ENCODE results near the gene FGFR2. TPM values are rescaled to one million over a fixed set of nuclear protein-coding genes. Genes with fewer than 3 reads are reported as not detected.

Gene FGFR2
- total RNA-seq, 1 donor from 2014 or later: not detected

- DNase-seq (ENCODE audit: low read depth): no peak
These were observed 5.9 kb downstream of the FGFR2 start for GRCh38 chr10:121592155-121592890.

- no peak for DNase-seq (ENCODE audit: low read depth)
These were observed 7.1 kb downstream of the FGFR2 start for GRCh38 chr10:121591186-121591585.

- no peak for DNase-seq (ENCODE audit: low read depth)
These were observed 7.5 kb downstream of the FGFR2 start for GRCh38 chr10:121590772-121591171.

- DNase-seq (ENCODE audit: low read depth): no peak
These were observed 8.7 kb downstream of the FGFR2 start for GRCh38 chr10:121589553-121589952.

GRCh38 chr10:121583857-121584256 lies 14.4 kb downstream of the FGFR2 start:
- no peak for DNase-seq (ENCODE audit: low read depth)

- DNase-seq (ENCODE audit: low read depth): no peak
These were observed 15.0 kb downstream of the FGFR2 start for GRCh38 chr10:121583258-121583657.

- DNase-seq (ENCODE audit: low read depth): no peak
These were observed 17.7 kb downstream of the FGFR2 start for GRCh38 chr10:121580276-121581116.

- peak; percentile 9 for DNase-seq (ENCODE audit: low read depth)
These were observed 18.6 kb downstream of the FGFR2 start for GRCh38 chr10:121579656-121580055.

GRCh38 chr10:121578965-121579364 lies 19.3 kb downstream of the FGFR2 start:
- no peak for DNase-seq (ENCODE audit: low read depth)

- no peak for DNase-seq (ENCODE audit: low read depth)
These were observed 19.9 kb downstream of the FGFR2 start for GRCh38 chr10:121578298-121578697.

- DNase-seq (ENCODE audit: low read depth): no peak
These were observed 20.7 kb downstream of the FGFR2 start for GRCh38 chr10:121577568-121577967.

GRCh38 chr10:121576139-121576538 lies 22.1 kb downstream of the FGFR2 start:
- no peak for DNase-seq (ENCODE audit: low read depth)

GRCh38 chr10:121574519-121575166 lies 23.6 kb downstream of the FGFR2 start:
- DNase-seq (ENCODE audit: low read depth): no peak

GRCh38 chr10:121573538-121573941 lies 24.7 kb downstream of the FGFR2 start:
- no peak for DNase-seq (ENCODE audit: low read depth)

GRCh38 chr10:121572859-121573537 lies 25.2 kb downstream of the FGFR2 start:
- no peak for DNase-seq (ENCODE audit: low read depth)

- DNase-seq (ENCODE audit: low read depth): no peak
These were observed 27.9 kb downstream of the FGFR2 start for GRCh38 chr10:121570315-121570714.

GRCh38 chr10:121568275-121568674 lies 30.0 kb downstream of the FGFR2 start:
- no peak for DNase-seq (ENCODE audit: low read depth)

GRCh38 chr10:121567569-121567968 lies 30.7 kb downstream of the FGFR2 start:
- no peak for DNase-seq (ENCODE audit: low read depth)

- peak; percentile 35 for DNase-seq (ENCODE audit: low read depth)
These were observed 31.5 kb downstream of the FGFR2 start for GRCh38 chr10:121566755-121567154.

- peak; percentile 75 for DNase-seq (ENCODE audit: low read depth)
These were observed 38.8 kb downstream of the FGFR2 start for GRCh38 chr10:121559326-121560026.

GRCh38 chr10:121558238-121558637 lies 40.0 kb downstream of the FGFR2 start:
- DNase-seq (ENCODE audit: low read depth): no peak
